M059J (cell line): ENCODE results near the gene OSCP1. TPM values are rescaled to one million over a fixed set of nuclear protein-coding genes. Genes with fewer than 3 reads are reported as not detected.

ENCODE experiments used
- DNase-seq: peaks from one replicate; pipeline ENCODE4 v3.0.0-alpha.2; 2012; ENCODE audit warnings: low read depth
- total RNA-seq: library from RNA; depleted of rRNA; stranded (reverse); fragments of >200 nt; shearing (Covaris generic); gene quantifications from 2 replicates; pipeline ENCODE4 v1.2.3, GENCODE V29; 2014

The OSCP1 gene
- total RNA-seq, 1 experiment from 2014 or later = 9.0 TPM

GRCh38 chr1:36475341-36475740, 25.1 kb upstream of the OSCP1 start:
- DNase-seq = no peak

GRCh38 chr1:36472656-36473055, 22.4 kb upstream of the OSCP1 start:
- DNase-seq = peak; percentile 23

GRCh38 chr1:36471830-36472641, 21.8 kb upstream of the OSCP1 start:
- DNase-seq = no peak

GRCh38 chr1:36469163-36469562, 18.9 kb upstream of the OSCP1 start:
- DNase-seq = no peak

- no peak for DNase-seq
These were observed 17.6 kb upstream of the OSCP1 start for GRCh38 chr1:36467700-36468455.

GRCh38 chr1:36467027-36467410, 16.8 kb upstream of the OSCP1 start:
- DNase-seq = no peak

- no peak for DNase-seq
These were observed 16.2 kb upstream of the OSCP1 start for GRCh38 chr1:36466370-36467026.

GRCh38 chr1:36465731-36466369, 15.6 kb upstream of the OSCP1 start:
- DNase-seq = no peak

GRCh38 chr1:36464605-36465393, 14.5 kb upstream of the OSCP1 start:
- DNase-seq = peak; percentile 29

GRCh38 chr1:36463803-36464604, 13.8 kb upstream of the OSCP1 start, which contains the start of gene MRPS15:
MRPS15 (minus strand) TSS chr1:36464384; CDS start chr1:36464275, 109 bp downstream.
- DNase-seq = peak; percentile 93

GRCh38 chr1:36463463-36463802, 13.2 kb upstream of the OSCP1 start:
- no peak for DNase-seq

- DNase-seq = peak; percentile 22
These were observed 8.7 kb upstream of the OSCP1 start for GRCh38 chr1:36458910-36459309.

GRCh38 chr1:36457691-36458090, 7.4 kb upstream of the OSCP1 start:
- DNase-seq = no peak

- DNase-seq = no peak
These were observed 6.2 kb upstream of the OSCP1 start for GRCh38 chr1:36456391-36456928.

- DNase-seq = no peak
These were observed 5.1 kb upstream of the OSCP1 start for GRCh38 chr1:36455386-36455785.

GRCh38 chr1:36453600-36454388, 3.5 kb upstream of the OSCP1 start:
- DNase-seq = no peak

GRCh38 chr1:36453051-36453450, 2.8 kb upstream of the OSCP1 start:
- no peak for DNase-seq

- DNase-seq = no peak
These were observed 661 bp upstream of the OSCP1 start for GRCh38 chr1:36450919-36451305.

- no peak for DNase-seq
These were observed 1.7 kb downstream of the OSCP1 start for GRCh38 chr1:36448530-36449056.
